Gastrocnemius medialis (tissue), 4 donors: ENCODE results near the gene SNPH.

Experiments
- CTCF ChIP-seq, 5 experiments: fragments of 450-650 bp in 3 of 5; fragments of 200-600 bp in 2 of 5; sonication (generic) in 2 of 5; IDR thresholded peaks in 4 of 5; conservative IDR thresholded peaks in 1 of 5; 1 replicate in 4 of 5; 2 replicates in 1 of 5; pipeline ENCODE4 v1.5.1; 2016 to 2019; ENCODE audit warnings: antibody characterized with exemption in 5 of 5, mild to moderate bottlenecking in 3 of 5, moderate library complexity in 3 of 5
- POLR2A ChIP-seq, 2 donors: fragments of 450-650 bp; IDR thresholded peaks; one replicate each; pipeline ENCODE4 v1.6.1; 2017; ENCODE audit warnings: antibody characterized with exemption in 2 of 2, mild to moderate bottlenecking in 2 of 2, moderate library complexity in 2 of 2

GRCh38 chr20:1317545-1318255 lies 51.6 kb downstream of the SNPH start:
- TF ChIP-seq CTCF (IDR thresholded peaks at IDR 0.05 in 4 of 5, conservative IDR thresholded peaks at IDR 0.05 in 1 of 5) (no peak), POLR2A (IDR thresholded peaks at IDR 0.05) (no peak)
